ENCODE data around the gene REG3G.

The REG3G gene

GRCh38 chr2:78993518-78994148, 31.9 kb upstream of the REG3G start:
- TF ChIP-seq CTCF (IDR thresholded peaks at IDR 0.05; ENCODE audit: low read depth, low read length, missing control alignments): no peak
- no peak for DNase-seq (ENCODE audit: low read depth)
- no peak overlapping the region for H3K4me3 ChIP-seq (ENCODE audit: low read depth, low read length)

DNA sequence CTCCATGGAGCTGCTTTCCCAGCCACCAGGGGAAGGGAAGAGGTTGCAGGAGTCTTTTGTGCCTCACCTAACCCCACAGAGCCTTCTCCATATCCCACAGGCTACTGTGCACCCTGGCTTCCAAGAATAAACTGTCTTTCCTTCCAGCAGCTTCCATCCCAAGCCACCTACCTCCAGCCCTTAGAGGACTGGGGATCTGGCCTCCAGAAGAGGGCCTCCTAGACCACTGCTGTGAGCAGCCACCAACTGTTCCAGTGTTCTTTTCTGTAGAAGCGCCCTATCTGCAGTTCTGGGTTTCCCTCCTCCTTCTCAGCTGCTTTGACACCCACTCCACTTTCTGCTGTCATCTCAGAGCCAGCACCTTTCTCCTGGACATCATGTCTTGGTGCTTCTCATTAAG, 30.7 kb upstream of the REG3G start:
- TF ChIP-seq CTCF (IDR thresholded peaks at IDR 0.05; ENCODE audit: low read depth, low read length, missing control alignments): no peak
- no peak for DNase-seq (ENCODE audit: low read depth)
- no peak overlapping the region for H3K4me3 ChIP-seq (ENCODE audit: low read depth, low read length)

GRCh38 chr2:78999406-78999805, 26.1 kb upstream of the REG3G start:
- no peak for DNase-seq (ENCODE audit: low read depth)
- TF ChIP-seq CTCF (IDR thresholded peaks at IDR 0.05; ENCODE audit: low read depth, low read length, missing control alignments): peak; percentile 41
- H3K4me3 ChIP-seq (ENCODE audit: low read depth, low read length): no peak overlapping the region

- no peak for DNase-seq (ENCODE audit: low read depth)
- H3K4me3 ChIP-seq (ENCODE audit: low read depth, low read length): no peak overlapping the region
- no peak for TF ChIP-seq CTCF (IDR thresholded peaks at IDR 0.05; ENCODE audit: low read depth, low read length, missing control alignments)
These were observed 25.4 kb upstream of the REG3G start for GRCh38 chr2:79000008-79000576.

DNA sequence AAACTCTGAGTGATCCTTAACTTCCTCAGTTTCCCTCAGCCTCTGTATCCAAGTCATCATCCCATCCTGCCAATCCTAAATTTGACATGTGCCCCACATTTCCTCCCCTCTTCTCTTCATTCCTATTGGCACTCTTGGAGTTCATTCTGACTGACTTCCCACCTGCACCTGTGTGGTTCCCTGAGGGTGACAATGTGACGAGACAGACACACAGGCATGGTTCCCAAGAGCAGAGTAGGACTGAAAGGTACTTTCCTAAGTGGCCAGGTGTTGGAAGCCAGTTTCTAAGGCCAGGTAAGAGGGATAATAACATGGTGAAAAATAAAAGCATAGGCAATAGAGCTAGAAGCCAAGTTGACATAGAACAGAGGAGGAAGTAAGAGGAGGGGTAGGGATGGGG, 24.2 kb upstream of the REG3G start:
- H3K4me3 ChIP-seq (ENCODE audit: low read depth, low read length): no peak overlapping the region
- no peak for TF ChIP-seq CTCF (IDR thresholded peaks at IDR 0.05; ENCODE audit: low read depth, low read length, missing control alignments)
- no peak for DNase-seq (ENCODE audit: low read depth)

DNA sequence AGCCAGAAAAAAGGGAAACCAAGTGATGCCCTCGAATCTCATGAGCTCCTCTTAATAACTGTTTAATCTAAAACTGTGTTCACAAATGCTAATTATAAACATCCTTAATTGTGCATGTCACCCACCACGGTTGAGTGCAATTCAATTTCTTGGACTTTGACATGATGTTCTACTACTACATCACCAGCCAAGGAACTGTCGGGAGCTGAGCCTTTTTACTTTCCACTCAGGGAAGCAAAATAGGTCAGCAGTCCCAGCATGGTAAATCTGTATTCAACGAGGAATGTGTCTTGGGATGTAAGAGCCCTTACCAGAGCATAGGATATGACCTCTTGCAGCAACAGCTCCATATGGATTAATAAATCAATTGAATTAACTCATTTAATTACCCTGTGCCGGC, 20.8 kb upstream of the REG3G start:
- H3K4me3 ChIP-seq (ENCODE audit: low read depth, low read length): no peak overlapping the region
- TF ChIP-seq CTCF (IDR thresholded peaks at IDR 0.05; ENCODE audit: low read depth, low read length, missing control alignments): no peak
- no peak for DNase-seq (ENCODE audit: low read depth)

DNA sequence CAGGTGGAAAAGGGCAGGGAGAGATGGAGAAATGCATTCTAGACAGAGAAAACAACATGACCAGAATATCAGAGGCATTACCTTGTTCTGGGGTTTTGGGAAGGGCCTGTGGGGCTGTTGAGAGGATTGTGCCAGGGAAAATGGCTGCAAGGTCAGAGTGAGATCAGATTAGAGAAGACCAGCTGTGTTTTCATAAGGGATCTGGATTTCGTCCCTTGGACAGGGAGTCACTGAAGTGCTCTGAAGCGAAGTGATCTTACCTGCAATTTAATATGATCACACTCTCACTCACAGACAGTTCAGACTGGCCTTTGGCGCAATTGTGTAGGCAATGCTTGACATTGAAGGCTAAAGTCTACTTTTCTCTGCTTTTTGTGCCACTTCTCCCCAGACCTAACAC, 20.3 kb upstream of the REG3G start:
- no peak for TF ChIP-seq CTCF (IDR thresholded peaks at IDR 0.05; ENCODE audit: low read depth, low read length, missing control alignments)
- no peak overlapping the region for H3K4me3 ChIP-seq (ENCODE audit: low read depth, low read length)
- DNase-seq (ENCODE audit: low read depth): no peak
